Endothelial cell of umbilical vein (primary cell): ENCODE data around the gene COPS3. TPM values are rescaled to one million over a fixed set of nuclear protein-coding genes. Genes with fewer than 3 reads are reported as not detected.

Experiments used
- BruUV-seq: library from RNA; stranded (reverse); fragments of 400-500 nt; replicated peaks from 2 replicates; lab custom pipeline; 2021; lab: Mats Ljungman, UMichigan
- CTCF ChIA-PET: fragments of 300-600, 350-600 bp; sonication (Branson Sonifier 250); formaldehyde crosslinking; loops from one replicate; lab custom pipeline; 2021; ENCODE audit warnings: antibody characterized with exemption, inconsistent platforms; lab: Charles Lee
- POLR2A ChIA-PET: fragments of 300-600, 350-600 bp; sonication (Branson Sonifier 250); formaldehyde crosslinking; loops from one replicate; lab custom pipeline; 2021; ENCODE audit warnings: antibody characterized with exemption, inconsistent platforms; lab: Charles Lee
- DNase-seq: peaks from one replicate; pipeline ENCODE4 v3.0.0-alpha.2; 2011; ENCODE audit warnings: low read depth, low spot score
- FAIRE-seq: peaks from 2 replicates; lab custom pipeline; 2011; peaks lifted over from hg19 to GRCh38; lab: Jason Lieb, UNC
- H2AFZ ChIP-seq: 2 replicates; pipeline ENCODE4 v1.6.0; 2012; ENCODE audit warnings: low read depth, low read length, control low read depth, inconsistent platforms
- H3K27ac ChIP-seq: 2 replicates; pipeline ENCODE4 v1.5.1; 2011; ENCODE audit warnings: low read depth, mild to moderate bottlenecking, control low read depth, low read length, moderate library complexity; ENCODE audit not compliant: insufficient read depth
- H3K27me3 ChIP-seq, 2 experiments: 2 replicates each; pipeline versions ENCODE4 v1.6.0 to v1.6.1; 2011; ENCODE audit warnings: low read length in 2 of 2, mixed read lengths in 1 of 2; ENCODE audit not compliant: control insufficient read depth in 2 of 2, insufficient read depth in 2 of 2
- H3K36me3 ChIP-seq, 2 experiments: 2 replicates in 1 of 2; 3 replicates in 1 of 2; pipeline ENCODE4 v1.5.1; 2011; ENCODE audit warnings: low read length in 2 of 2, mild to moderate bottlenecking in 1 of 2, moderate library complexity in 1 of 2; ENCODE audit not compliant: control insufficient read depth in 2 of 2, insufficient read depth in 2 of 2; ENCODE audit errors: extremely low read depth in 1 of 2
- H3K4me1 ChIP-seq: 3 replicates; pipeline ENCODE4 v1.5.1; 2011; ENCODE audit warnings: mild to moderate bottlenecking, low read length; ENCODE audit not compliant: control insufficient read depth, insufficient read depth; ENCODE audit errors: extremely low read depth
- H3K4me2 ChIP-seq: 2 replicates; pipeline ENCODE4 v1.6.1; 2011; ENCODE audit warnings: low read length, control low read depth, mixed read lengths; ENCODE audit not compliant: insufficient read depth
- H3K4me3 ChIP-seq, 3 experiments: fragments of 200-600 bp in 1 of 3; sonication (generic), shearing (Covaris generic) in 1 of 3; replicated peaks in 1 of 3; 2 replicates each; pipeline ENCODE4 v1.5.1; 2011 to 2016; ENCODE audit warnings: control low read depth in 3 of 3, low read length in 3 of 3, mild to moderate bottlenecking in 2 of 3, inconsistent platforms in 1 of 3, low read depth in 1 of 3, moderate library complexity in 1 of 3; ENCODE audit not compliant: insufficient read depth in 1 of 3
- H3K79me2 ChIP-seq: 2 replicates; pipeline ENCODE4 v1.6.0; 2012; ENCODE audit warnings: low read length, inconsistent platforms; ENCODE audit not compliant: control insufficient read depth, insufficient read depth
- H3K9ac ChIP-seq: replicated peaks from 2 replicates; pipeline ENCODE3; 2011; ENCODE audit warnings: low read length, control low read depth; ENCODE audit not compliant: insufficient read depth; ENCODE audit errors: extremely low read depth
- H3K9me1 ChIP-seq: replicated peaks from 3 replicates; pipeline ENCODE4 v1.6.0; 2011; ENCODE audit warnings: mild to moderate bottlenecking, low read length; ENCODE audit not compliant: control insufficient read depth, insufficient read depth; ENCODE audit errors: extremely low read depth
- H3K9me3 ChIP-seq: replicated peaks from 2 replicates; pipeline ENCODE4 v1.5.1; 2012; ENCODE audit warnings: low read length, inconsistent platforms; ENCODE audit not compliant: control insufficient read depth, insufficient read depth
- H4K20me1 ChIP-seq: replicated peaks from 2 replicates; pipeline ENCODE3; 2011; ENCODE audit warnings: mild to moderate bottlenecking, low read length; ENCODE audit not compliant: control insufficient read depth, insufficient read depth; ENCODE audit errors: extremely low read depth
- CTCF ChIP-seq, 2 donors: IDR thresholded peaks; 1 replicate in 1 of 2; 2 replicates in 1 of 2; pipeline ENCODE4 v1.5.1; 2011; ENCODE audit warnings: low read length in 2 of 2, mild to moderate bottlenecking in 2 of 2, moderate library complexity in 2 of 2, control low read depth in 1 of 2, inconsistent platforms in 1 of 2, low read depth in 1 of 2; ENCODE audit not compliant: insufficient read depth in 1 of 2; ENCODE audit errors: extremely low read depth in 1 of 2
- EZH2 ChIP-seq: IDR thresholded peaks from 2 replicates; pipeline ENCODE4 v1.6.1; 2012; ENCODE audit warnings: borderline replicate concordance, low read depth, mild to moderate bottlenecking, moderate library complexity, low read length, inconsistent platforms; ENCODE audit not compliant: severe bottlenecking
- MYC ChIP-seq: IDR thresholded peaks from one replicate; pipeline ENCODE4 v1.6.1; 2011; ENCODE audit warnings: mild to moderate bottlenecking, low read depth, low read length
- POLR2A ChIP-seq: IDR thresholded peaks from 2 replicates; pipeline ENCODE4 v1.6.1; 2012; ENCODE audit warnings: low read depth, mild to moderate bottlenecking, control low read depth, low read length
- dilution Hi-C: fragments of 300-500 bp; cut with MboI; formaldehyde crosslinking; loops from one replicate; pipeline ENCODE4 v1.15.0; 2019; ENCODE audit warnings: low sequenced_read_pairs; ENCODE audit not compliant: extremely low pct_ligation_motif_present
- intact Hi-C: fragments of 100-400 bp; cut with micrococcal nuclease; formaldehyde crosslinking; loops from one replicate; pipeline ENCODE4 v1.10.0; 2022
- polyA plus RNA-seq, 4 experiments: library from polyadenylated mRNA; depleted of rRNA in 3 of 4; stranded (reverse) in 3 of 4; unstranded in 1 of 4; fragments of >200 nt; gene quantifications; 2 replicates each; pipeline versions ENCODE4 v1.2.1 to v1.2.3, GENCODE V29; 2011 to 2012; ENCODE audit warnings: missing spikeins in 1 of 4
- total RNA-seq: library from RNA; stranded (reverse); gene quantifications from 2 replicates; pipeline ENCODE4 v1.2.3, GENCODE V29; 2021
- TF ChIP-seq, protein P1 (sequence below): IDR thresholded peaks from 2 replicates; pipeline ENCODE4 v1.6.1; 2011; ENCODE audit not compliant: insufficient read depth, insufficient read length

COPS3 gene
- total and polyA plus RNA-seq, 2 donors (not counting 3 experiments of a cell fraction or from before 2014, with no cell fraction given), result 54.8 to 80.9 TPM

DNA sequence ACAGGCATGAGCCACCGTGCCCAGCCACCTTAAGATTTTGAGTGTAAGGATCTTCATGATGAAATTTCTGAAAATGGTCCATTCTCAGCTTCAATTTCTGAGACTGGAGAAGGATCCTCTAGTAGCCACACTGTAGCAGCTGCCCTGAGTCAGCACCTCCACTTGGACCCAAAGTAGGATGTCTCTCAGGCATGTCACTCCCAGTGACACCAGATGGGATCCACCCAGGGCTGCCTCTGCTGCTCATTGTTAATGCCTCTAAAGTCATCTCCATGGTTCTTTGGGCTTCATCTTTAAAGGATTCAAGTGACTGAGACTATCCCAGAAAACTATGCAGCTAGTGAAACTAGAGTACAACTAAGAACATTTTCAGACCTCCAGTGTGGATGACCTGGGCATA, 82.8 kb downstream of the COPS3 start:
- intact Hi-C loops, result no loop called here
- Histone ChIP-seq H3K4me1 (no peaks in the 10 kb centered on the region), H3K9ac (no peak overlapping the region), H3K9me3 (no peaks in the 10 kb centered on the region), H2AFZ (no peak overlapping the region), H3K4me3 (no peak overlapping the region), H3K36me3 (no peaks in the 10 kb centered on the region), H3K9me1 (no peaks in the 10 kb centered on the region), H3K4me2 (no peak overlapping the region), H3K27me3 (no peaks in the 10 kb centered on the region), H3K27ac (no peak overlapping the region), H3K79me2 (no peaks in the 10 kb centered on the region), H4K20me1 (no peaks in the 10 kb centered on the region)
- POLR2A ChIA-PET, result no interaction called here
- FAIRE-seq (no peak), DNase-seq (no peak)
- dilution Hi-C loops, result no loop called here
- CTCF ChIA-PET, result no interaction called here
- TF ChIP-seq MYC, result no peak
- TF ChIP-seq, protein P1, sequence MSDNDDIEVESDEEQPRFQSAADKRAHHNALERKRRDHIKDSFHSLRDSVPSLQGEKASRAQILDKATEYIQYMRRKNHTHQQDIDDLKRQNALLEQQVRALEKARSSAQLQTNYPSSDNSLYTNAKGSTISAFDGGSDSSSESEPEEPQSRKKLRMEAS, result no peak
- no TSS peak for BruUV-seq

- intact Hi-C loops (loop anchor here (1.0 kb wide), 1 partner anchor 9 kb away; no protein-coding TSS in a partner anchor), dilution Hi-C loops (no loop called here)
- DNase-seq (no peak), FAIRE-seq (no peak)
- Histone ChIP-seq H4K20me1 (no peaks in the 10 kb centered on the region), H3K27me3 (no peaks in the 10 kb centered on the region), H3K79me2 (no peaks in the 10 kb centered on the region), H3K4me3 (no peak overlapping the region), H3K9me3 (no peaks in the 10 kb centered on the region), H3K9ac (no peak overlapping the region), H3K9me1 (no peaks in the 10 kb centered on the region), H3K36me3 (no peaks in the 10 kb centered on the region), H3K4me2 (no peak overlapping the region), H3K4me1 (peaks cover 4% of the 10 kb centered on the region), H3K27ac (no peak overlapping the region), H2AFZ (no peak overlapping the region)
- POLR2A ChIA-PET, result no interaction called here
- TF ChIP-seq POLR2A (no peak), EZH2 (no peak), CTCF (IDR thresholded peaks at IDR 0.05; ENCODE audit: extremely low read depth in 1 of 2, insufficient read depth in 1 of 2, low read depth in 1 of 2, low read length in 2 of 2) (no peak), MYC (no peak)
- TF ChIP-seq, protein P1, result no peak
- no TSS peak for BruUV-seq
- CTCF ChIA-PET, result no interaction called here
Measured at GRCh38 chr17:17196776-17197175, 84.3 kb downstream of the COPS3 start.

Other genes with a start within 250 kb of the COPS3 start
- gene MPRIP, start 238.8 kb downstream of the COPS3 start, total RNA-seq, result 246 and 262 TPM in 2 replicates
- 94.6 and 102 TPM in 2 replicates for gene MPRIP, start 238.8 kb downstream of the COPS3 start, polyA plus RNA-seq
- gene PLD6, start 74.9 kb downstream of the COPS3 start, total RNA-seq, result 2.7 and 4.4 TPM in 2 replicates
- gene PLD6, start 74.9 kb downstream of the COPS3 start, polyA plus RNA-seq, result 2.9 and 3.5 TPM in 2 replicates
- 56.9 and 68.9 TPM in 2 replicates for gene FLCN, start 44.1 kb downstream of the COPS3 start, total RNA-seq
- 37.2 and 38.8 TPM in 2 replicates for gene FLCN, start 44.1 kb downstream of the COPS3 start, polyA plus RNA-seq
- gene NT5M, start 22.1 kb upstream of the COPS3 start, total RNA-seq, result 2.1 and 3.0 TPM in 2 replicates
- gene NT5M, start 22.1 kb upstream of the COPS3 start, polyA plus RNA-seq, result 0.91 and 1.8 TPM in 2 replicates
- gene MED9, start 195.8 kb upstream of the COPS3 start, total RNA-seq, result 13.6 and 15.1 TPM in 2 replicates
- 16.3 and 18.2 TPM in 2 replicates for gene MED9, start 195.8 kb upstream of the COPS3 start, polyA plus RNA-seq
- gene RASD1, start 215.1 kb upstream of the COPS3 start, total RNA-seq, result 15.7 and 21.3 TPM in 2 replicates
- 4.2 and 8.4 TPM in 2 replicates for gene RASD1, start 215.1 kb upstream of the COPS3 start, polyA plus RNA-seq